ENCODE data around the gene ZBTB25. TPM values are rescaled to one million over a fixed set of nuclear protein-coding genes. Genes with fewer than 3 reads are reported as not detected.
A peak's percentile ranks its signal among the peaks of the same experiment; 100 is the strongest.

The ZBTB25 gene
- total and polyA plus RNA-seq, 10 of the 15 experiments (the other 5 are each of a cell fraction or from before 2014, with no cell fraction given) = 4.1 to 33.9 (median 9.7) TPM

DNA sequence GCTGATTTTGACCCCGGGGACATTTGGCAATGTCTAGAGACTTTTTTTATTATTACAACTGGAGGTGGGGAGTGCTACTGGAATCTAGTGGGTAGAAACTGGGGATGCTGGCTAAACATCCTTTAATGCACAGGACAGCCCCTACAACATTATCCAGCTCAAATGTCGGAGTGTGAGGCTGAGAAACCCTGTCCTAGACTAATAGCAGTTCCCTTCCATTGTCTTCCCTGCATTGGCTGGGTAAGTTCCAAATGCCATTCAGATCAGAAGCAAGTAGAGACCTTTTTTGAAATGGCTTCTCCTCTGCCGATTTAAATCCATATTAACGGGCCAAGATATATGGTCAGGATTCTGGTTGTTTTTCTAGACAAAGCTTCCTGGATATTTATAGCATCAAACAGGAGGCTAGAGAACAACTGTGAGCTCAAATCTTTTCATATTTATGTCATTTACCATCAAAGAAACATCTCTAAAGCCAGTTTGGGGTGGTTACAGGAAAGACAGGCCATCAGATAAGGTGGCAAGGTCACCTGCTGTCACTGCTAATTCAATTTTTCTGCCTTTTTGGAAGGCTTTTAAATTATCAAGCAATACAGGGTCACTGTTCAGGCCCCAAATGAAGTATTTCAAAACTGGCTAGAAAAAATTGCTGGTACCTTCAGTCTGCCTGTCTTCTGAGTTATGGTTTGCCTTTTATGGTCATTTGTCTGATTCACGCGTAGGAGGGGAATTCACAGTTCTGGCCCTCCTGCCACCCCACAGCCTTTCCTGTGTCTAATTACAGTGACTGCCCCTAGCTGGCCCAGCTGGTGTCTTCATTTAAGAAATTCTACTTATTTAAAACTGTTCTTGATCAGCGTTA is 58.4 kb downstream of the ZBTB25 start (continued):
- TF ChIP-seq, protein P1, sequence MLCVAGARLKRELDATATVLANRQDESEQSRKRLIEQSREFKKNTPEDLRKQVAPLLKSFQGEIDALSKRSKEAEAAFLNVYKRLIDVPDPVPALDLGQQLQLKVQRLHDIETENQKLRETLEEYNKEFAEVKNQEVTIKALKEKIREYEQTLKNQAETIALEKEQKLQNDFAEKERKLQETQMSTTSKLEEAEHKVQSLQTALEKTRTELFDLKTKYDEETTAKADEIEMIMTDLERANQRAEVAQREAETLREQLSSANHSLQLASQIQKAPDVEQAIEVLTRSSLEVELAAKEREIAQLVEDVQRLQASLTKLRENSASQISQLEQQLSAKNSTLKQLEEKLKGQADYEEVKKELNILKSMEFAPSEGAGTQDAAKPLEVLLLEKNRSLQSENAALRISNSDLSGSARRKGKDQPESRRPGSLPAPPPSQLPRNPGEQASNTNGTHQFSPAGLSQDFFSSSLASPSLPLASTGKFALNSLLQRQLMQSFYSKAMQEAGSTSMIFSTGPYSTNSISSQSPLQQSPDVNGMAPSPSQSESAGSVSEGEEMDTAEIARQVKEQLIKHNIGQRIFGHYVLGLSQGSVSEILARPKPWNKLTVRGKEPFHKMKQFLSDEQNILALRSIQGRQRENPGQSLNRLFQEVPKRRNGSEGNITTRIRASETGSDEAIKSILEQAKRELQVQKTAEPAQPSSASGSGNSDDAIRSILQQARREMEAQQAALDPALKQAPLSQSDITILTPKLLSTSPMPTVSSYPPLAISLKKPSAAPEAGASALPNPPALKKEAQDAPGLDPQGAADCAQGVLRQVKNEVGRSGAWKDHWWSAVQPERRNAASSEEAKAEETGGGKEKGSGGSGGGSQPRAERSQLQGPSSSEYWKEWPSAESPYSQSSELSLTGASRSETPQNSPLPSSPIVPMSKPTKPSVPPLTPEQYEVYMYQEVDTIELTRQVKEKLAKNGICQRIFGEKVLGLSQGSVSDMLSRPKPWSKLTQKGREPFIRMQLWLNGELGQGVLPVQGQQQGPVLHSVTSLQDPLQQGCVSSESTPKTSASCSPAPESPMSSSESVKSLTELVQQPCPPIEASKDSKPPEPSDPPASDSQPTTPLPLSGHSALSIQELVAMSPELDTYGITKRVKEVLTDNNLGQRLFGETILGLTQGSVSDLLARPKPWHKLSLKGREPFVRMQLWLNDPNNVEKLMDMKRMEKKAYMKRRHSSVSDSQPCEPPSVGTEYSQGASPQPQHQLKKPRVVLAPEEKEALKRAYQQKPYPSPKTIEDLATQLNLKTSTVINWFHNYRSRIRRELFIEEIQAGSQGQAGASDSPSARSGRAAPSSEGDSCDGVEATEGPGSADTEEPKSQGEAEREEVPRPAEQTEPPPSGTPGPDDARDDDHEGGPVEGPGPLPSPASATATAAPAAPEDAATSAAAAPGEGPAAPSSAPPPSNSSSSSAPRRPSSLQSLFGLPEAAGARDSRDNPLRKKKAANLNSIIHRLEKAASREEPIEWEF (IDR thresholded peaks at IDR 0.05; ENCODE audit: insufficient replicate concordance, low read depth, low read length) = peak; percentile 45
- no peak for TF ChIP-seq HCFC1 (IDR thresholded peaks at IDR 0.05; ENCODE audit: low read length)
- TF ChIP-seq CHD2 (IDR thresholded peaks at IDR 0.05; ENCODE audit: borderline replicate concordance, low read depth, low read length) = peak; percentile 62; the same call in 1 of the 2 replicates
- TF ChIP-seq YY1 (IDR thresholded peaks at IDR 0.05; ENCODE audit: low read depth, low read length) = no peak
- no peak for TF ChIP-seq TARDBP (IDR thresholded peaks at IDR 0.05; ENCODE audit: borderline replicate concordance)
- no peak for TF ChIP-seq MEF2A (IDR thresholded peaks at IDR 0.05; ENCODE audit: insufficient read depth, low read depth, low read length)
- TF ChIP-seq ESRRA (IDR thresholded peaks at IDR 0.05; ENCODE audit: low read length) = no peak
- TF ChIP-seq NFXL1 (IDR thresholded peaks at IDR 0.05; ENCODE audit: borderline replicate concordance) = no peak
- TF ChIP-seq TBL1XR1 (IDR thresholded peaks at IDR 0.05; ENCODE audit: low read depth, low read length) = no peak
- peak; percentile 66 for TF ChIP-seq ATF7 (IDR thresholded peaks at IDR 0.05; ENCODE audit: low read depth)
- TF ChIP-seq CHD1 (IDR thresholded peaks at IDR 0.05; ENCODE audit: low read depth, low read length) = no peak
- TF ChIP-seq E4F1 (IDR thresholded peaks at IDR 0.05; ENCODE audit: borderline replicate concordance, partially characterized antibody) = no peak
- TF ChIP-seq PAX5 (IDR thresholded peaks at IDR 0.05; ENCODE audit: borderline replicate concordance, low read depth, low read length) = peak; percentile 56
- no peak for TF ChIP-seq NR2C2 (IDR thresholded peaks at IDR 0.05; ENCODE audit: borderline replicate concordance, control insufficient read depth, insufficient read length, low read depth)
- TF ChIP-seq ZNF24 (IDR thresholded peaks at IDR 0.05) = no peak
- no peak for TF ChIP-seq BACH1 (IDR thresholded peaks at IDR 0.05; ENCODE audit: borderline replicate concordance)
- no peak for TF ChIP-seq MXI1 (IDR thresholded peaks at IDR 0.05; ENCODE audit: low read depth, low read length)
- no peak for TF ChIP-seq ZNF207 (IDR thresholded peaks at IDR 0.05; ENCODE audit: borderline replicate concordance)
- TF ChIP-seq KDM1A (IDR thresholded peaks at IDR 0.05; ENCODE audit: borderline replicate concordance) = no peak
- TF ChIP-seq, protein P2, sequence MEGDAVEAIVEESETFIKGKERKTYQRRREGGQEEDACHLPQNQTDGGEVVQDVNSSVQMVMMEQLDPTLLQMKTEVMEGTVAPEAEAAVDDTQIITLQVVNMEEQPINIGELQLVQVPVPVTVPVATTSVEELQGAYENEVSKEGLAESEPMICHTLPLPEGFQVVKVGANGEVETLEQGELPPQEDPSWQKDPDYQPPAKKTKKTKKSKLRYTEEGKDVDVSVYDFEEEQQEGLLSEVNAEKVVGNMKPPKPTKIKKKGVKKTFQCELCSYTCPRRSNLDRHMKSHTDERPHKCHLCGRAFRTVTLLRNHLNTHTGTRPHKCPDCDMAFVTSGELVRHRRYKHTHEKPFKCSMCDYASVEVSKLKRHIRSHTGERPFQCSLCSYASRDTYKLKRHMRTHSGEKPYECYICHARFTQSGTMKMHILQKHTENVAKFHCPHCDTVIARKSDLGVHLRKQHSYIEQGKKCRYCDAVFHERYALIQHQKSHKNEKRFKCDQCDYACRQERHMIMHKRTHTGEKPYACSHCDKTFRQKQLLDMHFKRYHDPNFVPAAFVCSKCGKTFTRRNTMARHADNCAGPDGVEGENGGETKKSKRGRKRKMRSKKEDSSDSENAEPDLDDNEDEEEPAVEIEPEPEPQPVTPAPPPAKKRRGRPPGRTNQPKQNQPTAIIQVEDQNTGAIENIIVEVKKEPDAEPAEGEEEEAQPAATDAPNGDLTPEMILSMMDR (IDR thresholded peaks at IDR 0.05 in 2 of 3, conservative IDR thresholded peaks at IDR 0.05 in 1 of 3; ENCODE audit: control insufficient read depth in 2 of 3, extremely low read depth in 1 of 3, insufficient read depth in 1 of 3, low read depth in 3 of 3, low read length in 3 of 3) = peak in 2 of 3 experiments; percentile 15 to 20; a peak in 1 of 6 replicates
- TF ChIP-seq MTA2 (IDR thresholded peaks at IDR 0.05; ENCODE audit: low read depth) = peak; percentile 92

Measured in GM12878 (cell line).